Measurements from ENCODE around the gene DEFB112.

The DEFB112 gene

GRCh38 chr6:50049829-50050228 lies at the start of gene DEFB112:
TSS of gene DEFB112 (minus strand) at chr6:50049929. CDS start at chr6:50049869, 60 bp downstream.
- no peak for DNase-seq

GRCh38 chr6:50098641-50098993 lies 48.9 kb upstream of the DEFB112 start:
- DNase-seq: no peak

DNA sequence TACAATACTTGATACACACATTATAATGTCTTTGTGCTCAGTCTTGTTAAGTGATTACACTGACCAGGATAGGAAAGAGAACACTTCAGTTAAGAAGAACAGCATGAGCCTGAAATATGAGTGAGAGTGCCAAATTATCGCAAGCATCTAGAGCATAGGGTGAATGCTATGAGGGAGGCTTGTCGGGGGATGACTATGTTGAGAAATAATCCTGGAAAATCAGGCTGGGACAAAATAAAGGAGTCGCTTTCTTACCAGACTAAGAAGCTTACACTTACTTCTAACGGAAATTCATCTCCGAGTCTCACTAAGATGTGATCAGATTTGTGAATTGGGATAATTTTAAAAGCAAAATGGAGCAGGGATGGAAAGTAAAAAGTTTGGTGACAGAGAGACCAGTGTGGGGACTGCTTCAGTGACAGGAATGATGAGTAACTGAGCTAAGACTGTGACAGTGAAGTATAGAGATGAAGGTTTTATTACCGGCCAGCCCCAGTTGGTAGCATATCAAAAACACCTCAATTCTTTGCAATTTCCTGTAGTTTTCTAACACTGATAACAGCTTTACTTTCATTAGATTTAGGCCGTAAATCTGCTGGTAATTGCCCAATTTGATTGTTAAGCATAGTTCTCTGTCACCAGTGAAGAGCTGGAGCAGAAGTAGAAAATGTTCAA lies 48.4 kb upstream of the DEFB112 start:
- no peak for DNase-seq

DNA sequence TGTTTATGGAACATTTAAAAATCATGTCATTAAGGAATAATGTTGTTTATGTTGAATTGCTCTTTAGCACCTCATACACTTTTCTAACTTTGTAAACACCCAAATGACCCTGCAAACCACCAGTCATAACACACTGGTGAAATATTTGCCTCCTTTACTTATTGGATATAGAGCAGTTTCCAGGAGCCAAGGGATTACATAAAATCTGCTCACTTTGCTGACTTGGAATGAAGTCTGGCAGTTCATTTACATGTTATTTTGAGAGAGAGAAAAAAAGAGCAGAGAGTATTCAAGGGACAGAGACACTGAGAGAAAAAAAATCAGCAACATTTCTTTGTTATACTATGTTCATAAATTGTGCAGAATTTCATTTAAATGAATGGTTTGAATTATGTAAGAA lies 46.6 kb upstream of the DEFB112 start:
- DNase-seq: no peak

DNA sequence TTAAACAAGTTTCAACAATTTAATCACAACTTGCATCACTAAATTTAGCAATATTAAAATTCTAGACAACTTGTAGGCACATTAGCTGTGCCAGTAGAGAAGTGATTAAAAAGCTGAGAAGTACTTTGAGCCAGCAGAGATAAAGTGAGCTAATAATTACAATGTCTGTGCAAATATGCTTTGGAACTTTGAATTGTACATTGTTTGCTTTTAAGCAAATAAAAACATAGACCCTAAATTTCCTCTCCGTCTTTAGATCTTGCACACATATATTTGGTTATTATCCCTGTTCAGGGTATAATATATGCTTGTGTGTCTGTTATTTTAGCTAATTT lies 44.2 kb upstream of the DEFB112 start:
- no peak for DNase-seq

DNA sequence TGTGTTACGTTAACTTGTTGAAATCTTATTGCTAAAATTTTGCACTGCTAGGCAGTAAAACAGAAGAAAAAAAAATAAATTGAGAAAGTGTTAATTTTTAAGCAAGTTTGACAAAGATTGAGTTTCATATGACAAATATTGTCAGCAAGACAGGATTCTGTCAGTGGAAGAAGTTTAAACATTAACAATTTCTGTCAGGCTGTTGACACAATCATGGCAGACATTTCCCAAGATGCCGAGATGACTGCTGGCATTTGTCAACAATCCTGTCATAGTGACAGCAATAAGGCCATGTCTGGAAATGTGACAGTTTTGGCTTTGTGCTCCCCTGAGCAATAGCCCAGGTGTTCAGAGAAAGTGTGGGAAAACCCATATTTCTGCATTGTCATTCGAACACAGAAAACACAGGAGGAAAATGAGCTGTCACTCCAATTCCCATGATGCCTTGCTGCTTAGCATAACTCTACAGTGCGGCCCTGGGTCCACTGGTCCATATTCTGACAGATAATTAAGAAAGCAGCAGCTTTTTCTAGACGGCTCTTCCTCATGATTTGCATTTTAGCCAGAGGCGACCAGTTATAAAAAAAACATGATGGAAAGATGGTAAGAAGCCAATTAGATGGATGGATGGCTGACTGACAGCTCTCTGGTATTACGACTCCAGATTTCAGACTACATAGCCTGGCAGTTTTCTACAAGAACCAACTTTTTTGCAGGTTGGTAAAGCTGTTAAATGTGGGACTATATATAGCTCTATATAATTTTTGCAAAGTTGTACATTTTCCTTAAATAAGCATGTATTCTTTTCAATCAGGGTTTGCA lies 43.6 kb upstream of the DEFB112 start:
- DNase-seq: no peak

- no peak for DNase-seq
These were observed 41.9 kb upstream of the DEFB112 start for GRCh38 chr6:50091641-50092040.

GRCh38 chr6:50089911-50090310 lies 40.2 kb upstream of the DEFB112 start:
- no peak for DNase-seq

DNA sequence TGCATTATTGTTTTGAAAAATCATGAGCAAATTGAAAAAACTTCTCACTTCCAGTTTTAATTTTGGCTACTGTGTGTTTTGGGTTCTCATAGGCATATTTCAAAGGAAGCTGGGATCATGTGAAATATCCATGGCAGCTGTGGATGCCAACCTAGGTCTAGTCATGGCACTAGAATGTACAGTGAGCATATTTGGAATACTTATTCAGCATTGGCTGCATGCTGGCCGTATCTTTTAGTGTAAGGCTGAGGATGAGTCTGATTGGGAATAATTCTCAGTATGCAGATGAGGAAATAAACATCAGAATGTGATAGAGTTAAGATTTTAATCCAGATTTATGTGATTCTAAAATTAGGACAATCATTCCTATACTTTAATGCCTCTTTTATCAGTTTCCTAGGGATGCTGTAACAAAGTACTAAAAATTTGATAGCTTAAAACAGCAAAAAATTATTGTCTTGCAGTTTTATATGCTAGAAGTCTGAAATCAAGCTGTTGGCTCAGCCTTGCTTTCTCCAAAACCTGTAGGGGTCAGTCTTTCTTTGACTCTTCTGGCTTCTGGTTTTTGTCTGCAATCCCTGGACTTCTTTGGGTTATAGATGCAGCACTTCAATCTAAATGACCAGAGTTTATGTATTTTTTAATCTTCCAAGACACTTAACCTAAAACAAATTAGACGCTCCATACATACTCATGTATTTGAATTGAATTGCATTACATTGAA lies 37.7 kb upstream of the DEFB112 start:
- no peak for DNase-seq

DNA sequence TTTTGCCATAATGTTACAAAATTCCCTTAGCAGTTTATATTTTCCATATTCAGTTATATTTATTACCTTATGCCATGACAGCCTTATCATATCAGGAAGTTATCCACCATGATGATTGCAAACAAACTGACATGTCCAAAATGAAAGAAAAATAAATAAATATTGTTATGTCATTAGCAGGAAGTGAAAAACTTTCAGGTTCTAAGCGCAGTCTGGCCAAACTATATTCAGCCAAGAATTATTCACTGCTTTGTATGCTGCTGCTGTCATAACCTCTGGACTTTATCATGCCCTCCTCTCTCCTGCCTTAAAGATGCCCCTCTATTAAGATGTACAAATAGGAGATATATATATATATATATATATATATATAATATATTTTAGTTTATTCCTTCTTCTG lies 27.7 kb upstream of the DEFB112 start:
- no peak for DNase-seq

DNA sequence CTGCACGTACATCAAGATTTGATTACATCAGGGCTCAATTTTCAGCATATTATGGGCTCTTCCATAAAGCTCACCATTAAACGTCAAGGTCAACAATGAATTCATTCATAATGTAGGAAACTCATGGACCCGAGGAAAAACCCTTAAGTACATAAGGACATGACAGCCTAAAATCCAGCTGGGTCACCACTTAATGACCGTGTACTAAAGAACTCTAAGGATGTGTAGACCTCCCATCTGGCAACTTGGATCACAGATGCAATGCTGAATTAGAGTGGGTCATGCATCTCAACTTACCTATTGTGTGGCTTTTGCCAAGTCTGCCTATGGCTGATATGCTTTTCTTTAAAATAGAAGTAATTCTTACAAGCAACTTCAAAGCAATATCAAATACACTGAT lies 26.7 kb upstream of the DEFB112 start:
- DNase-seq: no peak

DNA sequence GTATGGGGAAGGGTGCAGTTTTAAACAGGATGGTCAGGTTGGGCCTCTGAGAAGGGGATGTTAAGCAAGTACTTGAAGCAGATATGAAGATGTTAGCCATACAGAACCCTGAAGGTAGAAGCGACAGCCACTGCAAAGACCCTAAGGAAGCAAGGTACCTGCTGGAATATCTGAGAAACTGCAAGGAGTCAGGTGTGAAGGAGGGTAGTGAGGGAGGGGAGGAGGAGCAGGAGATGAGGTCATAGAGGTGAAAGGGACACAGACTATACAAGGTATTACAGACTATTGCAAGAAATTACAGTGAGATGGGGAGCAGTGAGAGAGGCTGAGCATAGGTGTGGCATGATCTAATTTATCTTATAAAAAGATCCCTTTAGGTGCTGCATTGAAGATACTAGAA lies 22.2 kb upstream of the DEFB112 start:
- DNase-seq: no peak

DNA sequence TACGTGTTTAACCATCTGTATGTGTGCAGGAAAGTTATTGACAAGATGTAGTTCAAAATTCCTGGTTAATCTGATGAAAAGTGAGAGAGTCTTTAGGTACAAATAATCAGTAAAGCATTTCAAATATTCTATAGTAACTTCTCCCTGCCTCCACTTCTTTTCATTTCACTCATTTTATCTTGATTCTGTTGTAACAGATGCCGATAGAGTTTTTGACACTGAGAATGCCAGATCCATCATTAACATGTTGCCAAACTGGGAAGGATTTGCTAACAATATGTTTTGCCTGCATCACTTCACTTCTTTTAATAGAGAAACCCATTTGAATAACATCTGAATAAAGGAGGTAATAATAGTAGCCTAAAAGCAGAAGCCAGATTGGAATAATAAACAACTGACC lies 20.4 kb upstream of the DEFB112 start:
- DNase-seq: no peak

DNA sequence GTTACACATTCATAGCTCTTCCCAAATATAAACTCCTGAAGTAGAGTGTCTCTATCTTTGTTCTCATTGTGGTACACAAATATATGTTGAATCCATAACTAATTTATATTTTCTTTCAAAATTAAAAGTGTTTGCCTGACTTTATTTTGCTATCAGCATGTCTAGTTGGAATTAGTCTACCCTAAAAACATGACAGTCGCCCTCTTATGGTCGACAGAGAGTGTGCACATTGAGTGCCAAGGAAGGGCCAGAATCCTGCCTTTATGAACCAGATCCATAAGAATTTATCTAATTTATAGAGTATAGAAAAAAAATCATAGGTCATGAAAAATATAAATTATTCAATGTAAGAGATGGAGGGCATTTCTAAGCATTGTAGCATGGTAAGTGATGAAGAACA lies 12.3 kb upstream of the DEFB112 start:
- no peak for DNase-seq

GRCh38 chr6:50056242-50056641 lies 6.5 kb upstream of the DEFB112 start:
- no peak for DNase-seq

- no peak for DNase-seq
These were observed 2.7 kb downstream of the DEFB112 start for GRCh38 chr6:50047026-50047425.

- no peak for DNase-seq
These were observed 18.8 kb downstream of the DEFB112 start for GRCh38 chr6:50030777-50031562.

- no peak for DNase-seq
These were observed 19.4 kb downstream of the DEFB112 start for GRCh38 chr6:50030350-50030749.

DNA sequence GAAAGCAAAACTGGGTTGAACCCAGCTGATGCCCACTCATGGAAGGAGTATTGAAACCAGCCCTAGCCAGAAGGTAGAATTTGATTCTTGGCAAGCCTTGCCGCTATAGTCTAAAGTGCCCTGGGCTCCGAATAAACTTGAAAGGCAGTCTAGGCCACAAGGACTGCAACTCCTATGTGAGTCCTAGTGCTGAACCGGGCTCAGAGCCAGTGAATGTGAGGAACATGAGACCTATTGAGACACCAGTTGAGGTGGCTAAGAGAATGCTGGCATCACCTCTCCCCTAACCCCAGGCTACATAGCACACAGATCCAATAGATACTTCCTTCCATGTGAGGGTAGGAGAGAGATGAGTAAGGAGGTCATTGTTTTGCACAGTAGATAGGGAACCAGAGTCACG lies 24.5 kb downstream of the DEFB112 start:
- DNase-seq: no peak

DNA sequence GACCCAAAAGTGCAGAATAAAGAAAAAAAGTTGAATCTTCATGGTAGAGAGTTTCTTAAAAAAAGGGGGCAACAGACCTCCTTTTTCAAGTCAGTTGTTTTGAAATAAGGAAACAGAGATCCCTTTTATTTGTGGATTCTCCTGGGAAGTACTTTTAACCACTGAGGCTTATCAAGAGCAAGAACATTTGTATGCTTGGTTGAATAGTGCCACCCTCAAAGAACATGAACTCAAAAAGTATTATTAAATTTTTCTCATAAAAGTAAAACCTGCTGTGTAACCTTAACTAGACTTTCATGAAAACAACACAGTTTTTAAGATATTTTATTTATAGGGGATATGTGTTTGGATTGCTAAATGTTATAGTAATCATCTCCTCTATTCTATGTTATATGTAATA lies 27.8 kb downstream of the DEFB112 start, which contains the start of gene DEFB110:
TSS of gene DEFB110 (minus strand) at position 101 of the 400 bp plus-strand sequence. CDS start at position 42, 59 bp downstream.
- no peak for DNase-seq

DNA sequence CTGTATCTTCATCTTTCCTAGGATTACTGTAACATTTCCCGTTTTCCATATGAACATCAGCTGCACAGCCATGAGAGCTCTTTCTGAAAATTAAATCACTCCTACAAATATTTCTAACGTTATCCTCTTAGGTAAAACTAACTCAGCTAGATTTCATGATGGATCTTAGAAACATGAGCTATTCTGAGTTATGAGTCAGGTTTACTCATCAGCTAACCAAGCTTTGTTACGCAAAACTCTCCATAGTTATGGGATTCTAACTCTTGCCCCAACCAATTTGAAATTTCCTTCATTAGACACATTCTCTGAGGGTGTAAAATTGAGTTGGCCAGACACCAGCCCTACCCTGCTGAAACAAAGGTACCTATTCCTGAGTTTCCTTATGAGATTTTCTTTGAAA lies 41.9 kb downstream of the DEFB112 start:
- DNase-seq: no peak

DNA sequence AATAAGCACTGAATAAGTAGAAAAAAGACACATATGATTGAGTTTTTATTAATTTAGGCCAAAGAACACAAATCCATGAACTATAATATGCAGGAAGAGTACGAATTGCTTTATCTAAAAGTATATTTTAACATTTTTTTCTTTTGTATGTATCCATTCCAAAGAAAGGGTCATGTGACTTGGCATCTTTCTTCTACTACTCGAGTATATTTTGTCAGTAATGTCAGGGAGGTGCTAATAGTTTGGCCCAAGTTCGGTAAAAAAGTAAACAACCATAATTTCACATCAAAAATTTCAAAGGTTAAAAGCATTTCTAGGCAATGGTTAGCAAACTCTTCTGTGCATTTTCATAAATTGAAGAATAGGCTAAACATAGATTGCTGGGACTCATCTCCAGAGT lies 46.6 kb downstream of the DEFB112 start:
- DNase-seq: no peak

GRCh38 chr6:49995278-49995677 lies 54.5 kb downstream of the DEFB112 start:
- no peak for DNase-seq
